Measurements from ENCODE around the gene DENND1A. TPM values are rescaled to one million over a fixed set of nuclear protein-coding genes. Genes with fewer than 3 reads are reported as not detected.

The DENND1A gene
- total RNA-seq, 1 donor from 2014 or later = 12.7 TPM

GRCh38 chr9:123608104-123608503 is 321.8 kb downstream of the DENND1A start:
- H3K4me3 ChIP-seq (ENCODE audit: insufficient read depth, low read depth, low read length) = no peak overlapping the region
- H3K4me2 ChIP-seq (ENCODE audit: low read length) = no peak overlapping the region
- H3K27ac ChIP-seq (ENCODE audit: low read depth, low read length) = no peak overlapping the region
- no peaks in the 10 kb centered on the region for H3K9me3 Mint-ChIP-seq (ENCODE audit: unreplicated experiment)
- H3K79me2 ChIP-seq (ENCODE audit: insufficient read depth, low read length) = no peaks in the 10 kb centered on the region
- H4K20me1 ChIP-seq (ENCODE audit: insufficient read depth, low read length) = no peaks in the 10 kb centered on the region
- no peak overlapping the region for H3K4me3 Mint-ChIP-seq (ENCODE audit: unreplicated experiment)
- peaks cover 18% of the 10 kb centered on the region for H3K27me3 Mint-ChIP-seq (ENCODE audit: low read depth, unreplicated experiment)
- no peaks in the 10 kb centered on the region for H3K27me3 ChIP-seq (ENCODE audit: insufficient read depth, low read length)
- no peaks in the 10 kb centered on the region for H3K4me1 ChIP-seq (ENCODE audit: insufficient read depth, low read length)
- H3K9ac ChIP-seq (ENCODE audit: low read length) = no peak overlapping the region
- TF ChIP-seq CTCF (IDR thresholded peaks at IDR 0.05; ENCODE audit: insufficient read depth, low read depth, low read length) = no peak
- no peak for TF ChIP-seq EZH2 (IDR thresholded peaks at IDR 0.05; ENCODE audit: insufficient read depth, low read length)
- H3K4me1 Mint-ChIP-seq (ENCODE audit: low read depth, unreplicated experiment) = no peaks in the 10 kb centered on the region
- peaks cover 4% of the 10 kb centered on the region for H3K36me3 Mint-ChIP-seq (ENCODE audit: low read depth, unreplicated experiment)
- FAIRE-seq = no peak
- no peak overlapping the region for H2AFZ ChIP-seq (ENCODE audit: low read depth, low read length)
- no peaks in the 10 kb centered on the region for H3K9me3 ChIP-seq (ENCODE audit: insufficient read depth, low read depth, low read length)
- no peak for DNase-seq (ENCODE audit: low read depth)
- H3K36me3 ChIP-seq (ENCODE audit: insufficient read depth, low read length) = no peaks in the 10 kb centered on the region
- H3K27ac Mint-ChIP-seq (ENCODE audit: unreplicated experiment) = no peak overlapping the region

- no peak overlapping the region for H3K4me2 ChIP-seq (ENCODE audit: low read length)
- H3K36me3 ChIP-seq (ENCODE audit: insufficient read depth, low read length) = no peaks in the 10 kb centered on the region
- DNase-seq (ENCODE audit: low read depth) = no peak
- no peaks in the 10 kb centered on the region for H4K20me1 ChIP-seq (ENCODE audit: insufficient read depth, low read length)
- Mint-ChIP-seq H3K9me3 (ENCODE audit: unreplicated experiment) (no peaks in the 10 kb centered on the region), H3K27ac (ENCODE audit: unreplicated experiment) (no peak overlapping the region), H3K4me1 (ENCODE audit: low read depth, unreplicated experiment) (no peaks in the 10 kb centered on the region), H3K36me3 (ENCODE audit: low read depth, unreplicated experiment) (peaks cover 4% of the 10 kb centered on the region), H3K4me3 (ENCODE audit: unreplicated experiment) (no peak overlapping the region), H3K27me3 (ENCODE audit: low read depth, unreplicated experiment) (peaks cover 18% of the 10 kb centered on the region)
- no peaks in the 10 kb centered on the region for H3K27me3 ChIP-seq (ENCODE audit: insufficient read depth, low read length)
- no peak overlapping the region for H3K9ac ChIP-seq (ENCODE audit: low read length)
- H3K27ac ChIP-seq (ENCODE audit: low read depth, low read length) = no peak overlapping the region
- H3K4me1 ChIP-seq (ENCODE audit: insufficient read depth, low read length) = no peaks in the 10 kb centered on the region
- TF ChIP-seq EZH2 (IDR thresholded peaks at IDR 0.05; ENCODE audit: insufficient read depth, low read length) (no peak), CTCF (IDR thresholded peaks at IDR 0.05; ENCODE audit: insufficient read depth, low read depth, low read length) (no peak)
- H2AFZ ChIP-seq (ENCODE audit: low read depth, low read length) = no peak overlapping the region
- no peak for FAIRE-seq
- no peaks in the 10 kb centered on the region for H3K9me3 ChIP-seq (ENCODE audit: insufficient read depth, low read depth, low read length)
- H3K79me2 ChIP-seq (ENCODE audit: insufficient read depth, low read length) = no peaks in the 10 kb centered on the region
- no peak overlapping the region for H3K4me3 ChIP-seq (ENCODE audit: insufficient read depth, low read depth, low read length)
Measured at GRCh38 chr9:123607479-123607878, 322.4 kb downstream of the DENND1A start.

- FAIRE-seq (no peak), DNase-seq (ENCODE audit: low read depth) (no peak)
- no peak overlapping the region for H3K9ac ChIP-seq (ENCODE audit: low read length)
- no peak overlapping the region for H3K27ac ChIP-seq (ENCODE audit: low read depth, low read length)
- H4K20me1 ChIP-seq (ENCODE audit: insufficient read depth, low read length) = no peaks in the 10 kb centered on the region
- Mint-ChIP-seq H3K4me3 (ENCODE audit: unreplicated experiment) (no peak overlapping the region), H3K36me3 (ENCODE audit: low read depth, unreplicated experiment) (peaks cover 4% of the 10 kb centered on the region), H3K27me3 (ENCODE audit: low read depth, unreplicated experiment) (peaks cover 18% of the 10 kb centered on the region), H3K4me1 (ENCODE audit: low read depth, unreplicated experiment) (no peaks in the 10 kb centered on the region), H3K9me3 (ENCODE audit: unreplicated experiment) (no peaks in the 10 kb centered on the region), H3K27ac (ENCODE audit: unreplicated experiment) (no peak overlapping the region)
- TF ChIP-seq CTCF (IDR thresholded peaks at IDR 0.05; ENCODE audit: insufficient read depth, low read depth, low read length) = no peak
- no peak for TF ChIP-seq EZH2 (IDR thresholded peaks at IDR 0.05; ENCODE audit: insufficient read depth, low read length)
- no peak overlapping the region for H3K4me3 ChIP-seq (ENCODE audit: insufficient read depth, low read depth, low read length)
- H3K9me3 ChIP-seq (ENCODE audit: insufficient read depth, low read depth, low read length) = no peaks in the 10 kb centered on the region
- H3K4me2 ChIP-seq (ENCODE audit: low read length) = no peak overlapping the region
- no peak overlapping the region for H2AFZ ChIP-seq (ENCODE audit: low read depth, low read length)
- H3K36me3 ChIP-seq (ENCODE audit: insufficient read depth, low read length) = no peaks in the 10 kb centered on the region
- H3K79me2 ChIP-seq (ENCODE audit: insufficient read depth, low read length) = no peaks in the 10 kb centered on the region
- H3K4me1 ChIP-seq (ENCODE audit: insufficient read depth, low read length) = no peaks in the 10 kb centered on the region
- no peaks in the 10 kb centered on the region for H3K27me3 ChIP-seq (ENCODE audit: insufficient read depth, low read length)
Measured at GRCh38 chr9:123606141-123606540, 323.8 kb downstream of the DENND1A start.

Measured in astrocyte (in vitro differentiated cells and primary cell).